NCI-H2081 (cell line): ENCODE data around the gene PRKCE.

ENCODE experiments used
- DNase-seq, 2 experiments: peaks; one replicate each; lab custom pipeline; 2025; lab: John Stamatoyannopoulos, UW

The PRKCE gene

DNA sequence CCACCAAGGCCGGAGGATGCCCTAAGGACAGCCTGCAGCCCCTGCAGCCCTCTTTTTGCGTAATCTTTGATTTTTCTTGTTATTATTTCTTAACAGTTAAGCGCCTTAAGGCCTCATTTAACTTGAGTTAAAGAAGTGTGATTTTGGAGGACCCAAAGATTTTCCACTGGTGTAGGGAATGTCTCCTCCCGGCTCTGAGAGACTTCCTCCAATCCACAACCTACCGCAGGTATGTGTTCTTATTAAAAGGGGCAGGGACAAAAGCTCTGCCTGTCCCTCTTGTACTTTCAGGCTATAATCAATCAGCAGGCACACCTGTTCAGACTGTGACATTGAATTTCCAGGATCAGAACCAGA lies 285.1 kb downstream of the PRKCE start:
- no peak for DNase-seq

DNA sequence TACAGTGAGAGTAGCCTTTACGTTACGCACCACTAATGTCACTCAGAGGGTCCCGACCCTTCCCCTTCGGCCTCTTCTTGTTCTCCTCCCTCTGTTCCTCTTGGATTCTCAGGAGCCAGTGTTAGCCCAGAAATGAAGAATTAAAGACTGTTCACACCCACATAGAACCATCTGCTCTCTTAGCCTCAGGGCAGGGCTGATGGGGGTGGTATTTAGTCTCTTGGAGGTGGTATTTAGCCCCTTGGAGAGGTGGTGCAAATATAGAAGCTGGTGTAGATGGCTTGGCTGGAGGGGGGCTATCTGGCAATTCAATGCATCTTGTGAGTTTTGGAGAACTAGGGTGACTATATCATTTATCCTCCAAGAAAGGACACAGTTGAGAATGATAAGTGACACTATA lies 286.5 kb downstream of the PRKCE start:
- DNase-seq: no peak

GRCh38 chr2:45938649-45939511 lies 287.4 kb downstream of the PRKCE start:
- DNase-seq: peak; percentile 6 to 32

DNA sequence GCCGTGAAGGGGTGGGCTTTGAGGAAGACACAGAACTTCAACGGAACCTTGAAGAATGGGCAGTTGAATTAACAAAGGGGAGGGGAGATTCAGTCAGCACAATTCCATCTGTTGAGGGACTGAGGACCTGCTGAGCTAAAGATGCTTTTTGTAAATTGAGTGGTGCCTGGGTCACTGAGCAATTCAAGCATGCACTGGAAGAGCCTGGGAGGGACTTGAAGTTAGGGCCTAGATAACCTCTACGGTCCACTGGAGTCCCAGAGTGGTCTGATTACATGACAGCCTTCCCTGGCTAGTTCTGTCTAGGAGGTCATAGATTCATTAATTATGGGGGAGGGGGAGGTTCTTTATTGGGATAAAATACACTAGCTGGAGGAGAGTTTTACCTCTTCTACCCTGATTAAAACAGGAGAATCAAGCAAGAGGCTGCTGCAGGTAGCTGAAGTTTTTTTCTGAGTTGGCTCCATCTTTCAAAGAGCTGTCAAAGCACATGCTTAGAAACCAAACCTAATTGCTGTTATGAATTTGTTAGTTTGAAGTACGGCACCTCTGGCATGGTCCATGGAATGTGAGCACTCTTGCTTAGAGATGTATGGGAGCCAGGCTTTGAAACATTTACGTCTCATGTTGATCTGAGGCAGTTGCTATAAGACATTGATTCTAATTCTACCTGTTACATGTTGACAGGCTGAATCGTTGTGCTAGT lies 290.2 kb downstream of the PRKCE start:
- no peak for DNase-seq

DNA sequence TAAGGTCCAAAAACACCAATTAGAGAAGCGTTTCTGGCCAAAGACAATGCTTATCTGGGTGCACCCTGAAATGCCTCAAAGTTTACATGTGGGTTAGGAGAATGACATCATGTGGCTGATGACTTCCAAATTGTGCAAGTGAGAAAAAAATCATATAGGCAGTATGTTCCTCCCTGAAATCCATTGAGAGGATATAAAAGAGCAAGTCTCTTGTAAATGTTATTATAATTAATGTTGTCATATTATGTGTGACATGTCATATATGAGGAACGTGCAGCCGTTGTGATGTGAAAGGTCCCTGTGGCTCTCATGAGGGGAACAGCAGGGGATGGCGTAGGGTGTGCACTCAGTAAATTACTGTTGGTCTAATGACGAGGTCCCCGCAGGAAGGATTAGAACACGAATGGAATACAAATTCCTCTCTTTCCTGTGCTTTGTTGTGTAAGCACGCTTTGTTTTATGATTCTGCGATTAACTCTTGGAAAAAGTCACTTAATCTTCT lies 290.8 kb downstream of the PRKCE start:
- peak in 1 of 2 experiments; percentile 45 for DNase-seq

- DNase-seq: no peak
Measured at GRCh38 chr2:45943219-45944044, 292.0 kb downstream of the PRKCE start.

DNA sequence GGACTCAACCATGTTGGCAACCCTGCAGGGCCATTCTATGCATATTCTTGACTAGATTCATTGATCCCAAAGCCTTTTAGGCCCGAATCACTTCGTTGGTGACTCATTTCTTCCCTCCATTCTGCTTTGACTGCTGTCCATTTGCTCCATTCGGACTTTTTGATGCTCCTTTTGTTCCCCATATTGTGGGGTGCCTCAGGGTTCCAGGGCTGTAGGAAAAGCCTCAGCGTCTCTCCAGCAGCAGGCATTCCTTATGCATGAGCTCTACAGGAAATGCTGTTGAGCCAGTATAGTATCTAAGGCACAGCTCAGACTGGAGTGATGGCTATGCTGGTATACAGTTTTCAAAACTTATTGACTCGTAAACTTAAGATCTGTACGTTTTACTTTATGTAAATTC lies 292.6 kb downstream of the PRKCE start:
- no peak for DNase-seq

DNA sequence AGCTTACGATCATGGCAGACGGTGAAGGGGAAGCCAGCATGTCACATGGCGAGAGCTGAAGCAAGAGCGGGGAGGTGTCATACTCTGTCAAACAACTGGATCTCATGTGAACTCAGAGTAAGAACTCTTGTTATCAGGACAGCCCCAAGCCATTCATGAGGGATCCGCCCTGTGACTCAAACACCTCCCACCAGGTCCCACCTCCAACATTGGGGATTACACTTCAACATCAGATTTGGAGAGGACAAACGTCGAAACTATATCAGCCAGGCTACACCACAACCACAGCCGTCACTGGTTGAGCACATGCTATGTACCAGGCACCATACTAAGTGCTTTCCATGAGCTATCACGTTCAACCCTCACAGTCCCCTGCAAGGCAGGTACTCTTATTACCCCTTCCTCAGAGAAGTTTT lies 293.8 kb downstream of the PRKCE start:
- no peak for DNase-seq

- no peak for DNase-seq
Measured at GRCh38 chr2:45946023-45946422, 294.5 kb downstream of the PRKCE start.

DNA sequence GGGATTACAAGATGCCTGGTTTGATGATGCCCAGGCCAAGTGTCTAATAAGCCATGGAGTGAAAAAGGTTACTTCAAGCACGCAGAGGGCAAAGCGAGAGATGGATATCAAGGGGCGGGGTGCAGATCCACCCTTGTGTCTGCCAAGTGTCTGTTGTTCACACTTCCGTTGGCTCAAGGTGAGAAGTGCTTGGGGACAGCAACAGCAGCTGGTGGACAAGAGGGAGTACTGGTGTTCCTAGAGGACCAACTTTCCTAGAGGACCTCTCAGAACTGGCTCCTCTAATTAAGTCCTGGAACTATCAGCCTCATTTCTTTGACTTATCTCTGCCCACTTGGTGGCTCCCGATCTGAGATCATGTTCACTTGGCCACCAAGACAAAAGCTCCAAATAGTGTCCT lies 299.1 kb downstream of the PRKCE start:
- no peak for DNase-seq

DNA sequence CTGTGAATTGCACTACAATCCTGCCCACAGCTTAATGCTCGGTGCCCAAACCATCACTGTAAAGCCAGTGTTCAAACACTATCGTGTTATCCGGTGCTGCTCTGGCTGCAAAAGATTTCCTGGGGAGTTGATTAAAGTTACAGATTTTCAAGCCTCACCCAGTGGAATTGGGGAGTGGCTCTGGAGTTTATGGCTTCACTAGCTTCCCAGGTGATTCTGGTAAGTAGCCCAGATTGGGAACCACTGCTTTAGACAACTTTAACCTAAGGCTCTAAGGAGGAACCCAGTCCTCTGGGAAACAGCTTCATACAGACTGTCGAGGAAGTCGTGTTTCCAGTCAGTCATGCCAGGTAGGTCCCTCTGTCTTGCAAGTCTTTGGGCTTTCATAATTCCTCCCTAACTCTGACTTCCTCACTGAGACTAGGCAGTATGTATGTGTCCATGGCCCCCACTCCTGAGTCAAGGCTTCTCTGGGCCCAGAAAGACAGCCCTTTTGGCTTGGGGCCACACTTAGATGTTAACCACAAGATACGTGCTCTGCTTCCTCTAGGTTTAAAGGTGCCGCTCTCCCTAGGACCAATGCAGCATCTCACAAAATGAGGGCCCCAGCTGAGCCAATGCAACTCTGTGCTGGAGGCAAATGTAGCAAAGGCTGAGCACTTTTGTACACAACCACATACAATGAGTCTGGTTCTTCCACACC lies 299.7 kb downstream of the PRKCE start:
- no peak for DNase-seq

DNA sequence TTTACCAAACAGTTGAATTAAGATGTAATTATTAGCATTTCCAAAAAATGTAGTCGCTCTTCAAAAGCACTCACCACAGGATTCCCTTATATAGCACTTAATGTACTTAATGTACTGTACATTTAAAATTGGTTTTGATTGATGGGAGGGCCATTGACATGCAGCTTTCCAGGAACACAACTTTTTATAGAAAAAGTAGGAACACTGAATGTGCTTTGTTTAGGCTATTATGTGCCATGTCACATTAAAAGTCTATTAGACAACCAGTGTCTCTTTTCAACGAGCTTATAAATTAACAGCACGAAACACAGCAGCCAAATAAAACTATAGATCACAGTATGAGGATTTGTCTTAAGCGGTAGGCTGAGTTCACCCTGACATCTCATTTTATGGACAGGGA lies 301.1 kb downstream of the PRKCE start:
- DNase-seq: no peak

- no peak for DNase-seq
Measured at GRCh38 chr2:45953376-45954027, 302.0 kb downstream of the PRKCE start.

GRCh38 chr2:45954233-45954850 lies 302.9 kb downstream of the PRKCE start:
- DNase-seq: no peak

DNA sequence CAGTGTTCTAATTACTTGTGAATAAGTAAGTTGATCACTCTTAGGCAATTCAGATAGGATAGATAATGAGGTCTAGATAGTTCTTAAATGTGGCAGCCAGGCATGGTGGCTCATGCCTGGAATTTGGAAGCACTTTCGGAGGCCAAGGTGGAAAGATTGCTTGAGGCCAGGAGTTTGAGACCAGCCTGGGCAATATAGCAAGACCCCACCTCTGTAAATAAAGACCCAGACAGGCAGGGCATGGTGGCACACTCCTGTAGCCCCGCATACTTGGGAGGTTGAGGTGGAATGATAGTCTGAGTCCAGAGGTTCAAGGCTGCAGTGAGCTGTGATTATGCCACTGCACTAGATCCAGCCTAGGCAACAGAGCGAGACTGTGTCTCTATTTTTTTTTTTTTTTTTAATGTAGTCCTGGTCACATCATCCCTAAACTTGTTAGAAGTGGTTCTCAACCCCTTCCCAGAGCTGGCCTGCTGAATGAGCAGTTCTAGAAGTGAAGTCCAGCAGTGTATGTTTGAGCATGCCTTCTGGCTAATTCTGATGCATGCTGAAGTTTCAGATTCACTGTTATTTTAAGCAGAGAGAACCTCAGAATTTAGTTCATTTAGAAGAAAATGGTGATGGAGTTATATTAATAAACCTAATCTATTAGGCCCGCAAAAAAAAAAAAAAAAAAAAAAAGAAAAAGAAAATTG lies 306.2 kb downstream of the PRKCE start:
- DNase-seq: no peak

DNA sequence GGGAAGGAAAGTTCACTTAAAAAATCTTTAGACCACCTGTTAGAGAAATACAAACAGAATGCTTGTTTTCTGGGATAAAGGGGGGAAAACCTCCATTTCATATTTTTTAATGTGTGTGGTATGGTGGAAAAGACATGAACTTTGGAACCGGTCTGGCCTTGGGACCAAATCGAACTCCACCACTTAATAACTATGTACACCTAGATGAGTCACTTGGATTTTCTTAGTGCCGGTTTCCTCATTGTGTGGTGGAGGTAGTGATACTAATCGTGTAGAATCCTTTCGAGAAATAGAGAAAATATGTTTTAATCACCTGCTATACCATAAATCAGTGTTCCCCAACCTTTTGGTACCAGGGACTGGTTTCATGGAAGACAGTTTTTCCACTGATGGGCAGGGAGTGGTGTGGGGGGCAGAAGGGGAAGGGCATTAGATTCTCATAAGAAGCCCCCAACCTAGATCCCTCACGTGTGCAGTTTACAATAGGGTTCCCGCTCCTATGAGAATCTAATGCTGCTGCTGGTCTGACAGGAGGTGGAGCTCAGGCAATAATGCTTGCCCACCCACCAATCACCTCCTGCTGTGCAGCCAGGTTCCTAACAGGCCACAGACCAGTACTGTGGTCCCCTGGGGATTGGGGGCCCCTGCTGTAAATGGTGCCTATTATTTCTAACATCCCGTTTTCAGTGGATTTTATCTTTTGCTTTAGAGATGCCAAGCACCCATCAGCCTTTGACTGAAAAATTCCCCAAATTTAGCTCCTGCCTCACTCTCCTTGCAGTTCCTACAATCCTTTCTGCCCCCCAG lies 308.8 kb downstream of the PRKCE start:
- DNase-seq: no peak

DNA sequence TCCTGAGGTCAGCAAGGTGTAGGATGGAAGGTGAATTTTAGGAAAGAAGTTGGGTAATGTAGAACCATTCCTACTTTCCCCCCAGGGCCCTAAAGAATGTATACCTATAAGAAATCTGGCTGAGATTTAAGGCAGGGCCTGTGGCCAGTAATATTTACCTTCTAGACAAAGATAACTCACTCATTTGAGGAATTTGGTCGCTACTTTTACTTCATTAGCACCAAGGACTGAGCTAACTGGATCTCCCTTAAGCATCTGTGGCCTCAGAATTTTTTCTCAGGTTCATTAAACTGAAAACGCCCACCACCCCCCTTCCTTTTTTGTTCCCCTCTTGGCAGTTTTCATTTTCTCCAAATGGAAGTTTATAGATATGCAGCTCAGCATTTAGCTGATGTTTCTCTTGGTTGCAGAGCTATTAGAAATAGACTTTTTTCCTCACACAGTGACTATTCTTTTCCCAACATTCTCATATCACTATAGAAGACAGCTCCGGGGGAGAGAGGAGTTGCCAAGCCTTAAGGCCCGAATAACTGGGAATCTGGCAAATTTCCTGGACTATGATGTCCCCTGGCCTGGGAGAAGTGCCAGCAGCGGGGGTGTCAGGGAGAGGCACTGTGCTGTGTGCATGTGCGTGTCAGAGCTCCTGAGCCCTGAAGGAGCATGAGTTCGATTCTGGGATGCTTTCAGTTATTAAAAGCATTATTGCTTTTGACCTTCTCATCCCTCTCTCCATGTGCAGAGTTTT lies 310.9 kb downstream of the PRKCE start:
- peak; percentile 37 to 64 for DNase-seq

- no peak for DNase-seq
Measured at GRCh38 chr2:45963816-45964215, 312.3 kb downstream of the PRKCE start.
